Activated T-cell treated with anti-CD3 and anti-CD28 coated beads for 1 hour (primary cell): ENCODE measurements around the gene SLC1A2.
"Not testable (repeated sequence)": the region's sequence is repeated elsewhere in the genome, so short reads cannot be mapped to it uniquely, and the experiment has no call there.

Source experiments
- DNase-seq: peaks from one replicate; pipeline ENCODE4 v3.0.0-alpha.2; 2020; ENCODE audit warnings: low read depth

The SLC1A2 gene

DNA sequence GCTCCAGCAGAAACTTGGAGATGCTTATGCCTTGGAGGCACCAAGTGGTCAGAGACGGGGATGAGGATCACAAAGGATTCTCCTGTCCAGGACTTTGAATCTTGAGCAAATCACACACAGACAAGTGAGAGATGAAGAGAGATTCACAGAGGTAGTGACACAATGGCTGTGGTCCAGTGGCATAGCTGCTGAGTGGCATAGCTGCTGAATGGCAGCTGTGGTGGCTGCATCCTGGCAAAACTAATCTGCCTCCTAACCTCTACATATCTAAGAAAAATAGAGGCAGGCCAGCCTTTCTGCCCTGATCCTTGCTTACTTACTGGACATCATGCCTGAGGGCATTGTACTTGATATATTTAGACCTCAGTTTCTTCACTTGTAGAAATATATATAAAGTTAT lies 177.8 kb downstream of the SLC1A2 start:
- no peak for DNase-seq

DNA sequence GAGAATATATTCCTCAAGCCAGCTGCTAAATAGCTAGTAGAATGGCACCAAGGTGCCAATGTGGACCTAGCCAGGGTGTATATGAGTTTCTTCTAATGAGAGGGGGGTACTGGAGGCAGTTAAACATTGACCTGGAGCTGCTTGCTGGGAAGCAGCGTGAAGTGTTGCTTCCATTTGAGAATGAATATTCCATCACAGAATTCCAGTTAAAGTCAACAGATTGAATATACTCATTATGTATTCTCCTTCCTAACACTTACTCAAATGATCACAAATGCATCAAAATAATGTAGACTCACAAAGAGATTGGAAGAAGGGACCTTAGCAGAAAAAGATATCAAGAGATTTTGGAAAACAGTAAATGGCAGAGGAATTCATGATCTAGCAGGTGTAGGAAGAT lies 178.3 kb downstream of the SLC1A2 start:
- DNase-seq: no peak

GRCh38 chr11:35239471-35240075 lies 179.8 kb downstream of the SLC1A2 start:
- DNase-seq: no peak

DNA sequence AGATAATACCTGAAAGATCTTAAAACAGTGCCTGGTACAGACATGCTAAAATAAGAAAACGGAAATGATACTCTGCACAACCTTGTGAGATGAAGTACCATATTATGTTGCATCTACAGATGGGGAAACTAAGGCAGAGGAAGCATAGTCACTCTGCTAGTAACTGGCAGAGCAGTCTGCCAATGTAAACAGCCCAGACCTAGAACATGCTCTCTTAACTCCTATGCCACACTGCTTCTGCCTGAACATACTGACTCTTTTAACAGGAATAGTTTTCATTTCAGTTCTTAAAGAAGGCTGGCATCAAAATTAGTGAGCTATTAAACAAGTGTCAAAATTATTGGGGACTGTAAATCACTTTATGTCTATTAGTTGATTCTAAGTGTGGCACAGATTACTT lies 180.5 kb downstream of the SLC1A2 start:
- no peak for DNase-seq

GRCh38 chr11:35237860-35238715 lies 181.3 kb downstream of the SLC1A2 start:
- no peak for DNase-seq

GRCh38 chr11:35237351-35237750 lies 182.0 kb downstream of the SLC1A2 start:
- DNase-seq: no peak

GRCh38 chr11:35236667-35237003 lies 182.7 kb downstream of the SLC1A2 start:
- DNase-seq: no peak

DNA sequence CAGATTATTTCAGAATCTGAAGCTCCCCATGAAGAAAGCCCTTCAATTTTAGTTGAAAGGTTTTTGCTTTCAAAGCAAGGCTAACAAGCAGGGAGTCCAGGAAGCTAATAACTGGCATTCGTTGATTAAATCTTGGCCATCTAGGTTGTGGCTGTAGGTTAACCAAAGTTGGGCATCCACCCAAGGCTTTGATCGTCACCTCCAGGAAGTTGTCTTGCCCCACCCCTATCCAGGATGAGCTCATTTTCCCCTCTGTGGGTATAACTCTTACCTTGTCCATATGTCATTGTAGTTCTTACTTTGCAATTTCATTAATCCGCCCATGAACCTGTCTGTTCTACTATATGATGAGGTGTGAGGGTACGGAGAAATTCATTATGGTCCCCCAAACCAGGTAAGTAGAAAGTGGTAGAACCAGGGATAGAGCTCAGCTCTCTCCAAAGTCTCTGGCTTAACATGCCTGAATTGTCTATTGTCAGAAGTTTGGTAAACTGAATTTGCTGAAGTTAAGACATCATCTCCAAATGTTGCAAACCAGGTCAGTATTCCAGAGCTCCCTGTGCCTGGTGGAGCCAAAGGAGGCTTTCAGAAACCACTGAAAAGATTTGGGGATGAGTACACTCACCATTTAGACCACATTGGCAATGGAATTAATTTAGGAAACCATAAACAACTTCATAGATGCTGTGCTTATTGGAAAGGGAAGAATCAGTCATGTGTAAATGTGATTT lies 183.3 kb downstream of the SLC1A2 start:
- peak; percentile 42 for DNase-seq

GRCh38 chr11:35235498-35235897 lies 183.9 kb downstream of the SLC1A2 start:
- DNase-seq: no peak

GRCh38 chr11:35235157-35235468 lies 184.2 kb downstream of the SLC1A2 start:
- DNase-seq: no peak

DNA sequence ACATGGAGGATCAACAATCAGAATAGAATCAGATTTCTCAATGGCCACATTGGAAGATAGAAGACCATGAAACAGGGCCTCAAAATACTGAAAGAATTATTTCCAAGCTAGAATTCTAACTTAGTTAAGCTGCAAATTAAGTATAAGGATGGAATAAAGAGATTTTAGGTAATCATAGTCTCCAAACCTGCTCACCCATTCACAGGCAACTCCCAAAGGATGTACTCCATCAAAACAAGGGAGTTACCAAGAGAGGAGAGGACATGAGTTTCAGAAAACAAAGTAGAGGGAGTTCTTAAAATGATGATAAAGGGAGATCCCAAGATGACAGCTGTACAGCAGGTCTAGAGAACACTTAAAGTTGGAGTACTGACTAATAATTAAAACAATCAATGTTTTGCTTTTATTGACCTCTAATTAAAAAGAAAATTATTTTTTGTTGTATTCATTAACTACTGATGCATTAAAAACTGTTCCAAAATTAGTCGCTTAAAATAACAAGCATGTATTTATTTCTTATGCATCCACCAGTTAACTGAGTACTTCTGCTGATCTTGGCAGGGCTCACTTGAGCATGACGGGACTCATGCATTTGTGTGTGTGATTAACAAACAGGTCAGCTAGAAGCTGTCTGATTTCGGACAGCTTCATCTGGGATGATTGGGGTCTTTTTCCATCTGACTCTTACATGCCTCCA lies 184.8 kb downstream of the SLC1A2 start:
- DNase-seq: no peak

GRCh38 chr11:35233518-35233917 lies 185.8 kb downstream of the SLC1A2 start:
- no peak for DNase-seq

DNA sequence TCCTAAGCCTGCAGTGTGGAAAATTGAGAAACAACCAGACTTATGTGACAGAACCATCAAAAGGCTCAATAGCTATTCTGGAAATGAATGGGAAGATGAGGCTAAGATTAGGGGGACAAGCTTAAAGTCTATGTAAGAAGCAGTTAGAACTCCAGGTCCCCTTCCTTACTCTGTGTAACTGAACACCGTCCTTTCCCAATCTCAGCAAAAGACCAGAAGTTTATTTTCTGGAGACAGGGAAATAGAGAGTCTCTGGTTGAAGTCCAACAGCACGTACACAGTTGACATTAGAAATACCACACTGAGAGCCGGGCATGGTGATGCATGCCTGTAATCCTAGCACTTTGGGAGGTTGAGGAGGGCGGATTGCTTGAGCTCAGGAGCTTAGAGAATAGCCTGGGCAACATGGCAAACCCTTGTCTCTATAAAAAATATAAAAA lies 186.4 kb downstream of the SLC1A2 start:
- no peak for DNase-seq

DNA sequence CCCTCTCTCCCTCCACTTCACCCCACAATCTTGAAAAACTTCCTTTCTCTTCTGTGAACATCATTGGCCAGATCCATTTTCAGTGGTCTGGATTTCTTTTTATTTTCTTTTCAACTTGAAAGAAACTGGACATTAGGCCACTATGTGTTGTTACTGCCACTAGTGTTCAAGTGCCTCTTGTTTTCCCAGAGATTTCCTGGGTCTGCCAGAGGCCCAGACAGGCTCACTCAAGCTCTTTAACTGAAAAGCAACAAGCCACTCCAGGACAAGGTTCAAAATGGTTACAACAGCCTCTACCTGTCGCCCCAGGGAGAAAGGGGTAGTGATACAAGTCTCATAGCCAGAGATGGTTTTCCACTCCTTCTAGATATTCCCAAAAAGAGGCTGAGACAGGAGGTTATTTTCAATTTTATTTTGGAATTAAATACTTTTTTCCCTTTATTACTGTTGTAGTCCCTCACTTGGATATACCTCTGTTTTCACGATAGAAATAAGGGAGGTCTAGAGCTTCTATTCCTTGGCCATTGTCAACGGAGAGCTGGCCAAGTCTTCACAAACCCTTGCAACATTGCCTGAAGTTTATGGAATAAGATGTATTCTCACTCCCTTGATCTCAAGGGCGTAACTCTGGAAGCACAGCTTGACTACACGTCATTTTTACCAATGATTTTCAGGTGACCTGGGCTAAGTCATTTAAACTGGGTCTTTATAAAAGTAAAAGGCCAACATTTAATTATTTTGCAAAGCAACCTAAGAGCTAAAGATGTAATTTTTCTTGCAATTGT lies 188.1 kb downstream of the SLC1A2 start:
- no peak for DNase-seq

DNA sequence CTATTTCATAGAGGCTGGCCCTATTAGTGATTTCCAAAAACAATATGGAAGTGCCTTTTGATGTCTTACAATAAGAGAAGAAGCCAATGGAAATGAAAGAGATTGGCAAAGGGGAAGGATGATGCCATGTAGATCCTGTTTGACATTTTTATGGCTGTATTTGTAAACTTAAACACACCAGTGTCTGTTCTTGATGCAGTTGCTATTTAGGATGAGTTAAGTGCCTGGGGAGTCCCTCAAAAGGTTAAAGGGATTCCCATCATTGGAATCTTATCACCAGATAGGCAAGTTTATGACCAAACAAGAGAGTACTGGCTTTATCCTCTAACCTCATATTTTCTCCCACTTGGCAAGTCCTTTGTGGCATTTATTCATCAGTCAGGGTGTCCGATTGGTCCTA lies 189.0 kb downstream of the SLC1A2 start:
- no peak for DNase-seq

DNA sequence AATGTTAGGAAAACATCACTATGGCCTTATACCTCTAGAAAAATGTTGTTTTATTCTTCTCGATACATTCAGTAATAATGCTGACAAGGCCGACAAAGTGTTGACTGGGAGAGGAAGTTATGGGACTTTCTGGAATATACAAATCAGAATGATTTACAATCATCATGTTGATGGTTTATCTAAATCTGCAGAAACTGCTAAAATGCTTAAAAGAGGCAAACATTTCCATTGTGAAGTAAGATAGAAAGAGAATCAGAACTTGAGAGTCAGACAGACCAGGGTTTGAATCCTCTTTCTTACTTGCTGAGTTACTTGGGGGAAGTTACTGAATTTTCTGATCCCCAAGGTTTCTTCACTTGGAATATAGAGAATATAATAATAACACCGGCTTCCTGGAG lies 191.0 kb downstream of the SLC1A2 start:
- DNase-seq: no peak

GRCh38 chr11:35227576-35228327 lies 191.6 kb downstream of the SLC1A2 start:
- no peak for DNase-seq

DNA sequence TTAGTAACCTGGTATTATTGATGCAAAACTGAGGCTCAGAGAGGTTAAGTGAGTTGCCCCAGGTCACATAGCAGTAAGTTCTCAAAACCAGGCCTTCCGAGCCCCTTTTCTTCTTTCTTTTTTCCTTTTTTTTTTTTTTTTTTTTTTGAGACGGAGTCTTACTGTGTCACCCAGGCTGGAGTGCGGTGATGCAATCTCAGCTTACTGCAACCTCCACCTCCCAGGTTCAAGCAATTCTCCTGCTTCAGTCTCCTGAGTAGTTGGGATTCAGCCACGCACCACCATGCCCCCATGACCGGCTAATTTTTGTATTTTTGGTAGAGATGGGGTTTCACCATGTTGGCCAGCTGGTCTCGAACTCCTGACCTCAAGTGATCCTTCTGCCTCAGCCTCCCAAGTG lies 192.6 kb downstream of the SLC1A2 start:
- not testable (repeated sequence) for DNase-seq

DNA sequence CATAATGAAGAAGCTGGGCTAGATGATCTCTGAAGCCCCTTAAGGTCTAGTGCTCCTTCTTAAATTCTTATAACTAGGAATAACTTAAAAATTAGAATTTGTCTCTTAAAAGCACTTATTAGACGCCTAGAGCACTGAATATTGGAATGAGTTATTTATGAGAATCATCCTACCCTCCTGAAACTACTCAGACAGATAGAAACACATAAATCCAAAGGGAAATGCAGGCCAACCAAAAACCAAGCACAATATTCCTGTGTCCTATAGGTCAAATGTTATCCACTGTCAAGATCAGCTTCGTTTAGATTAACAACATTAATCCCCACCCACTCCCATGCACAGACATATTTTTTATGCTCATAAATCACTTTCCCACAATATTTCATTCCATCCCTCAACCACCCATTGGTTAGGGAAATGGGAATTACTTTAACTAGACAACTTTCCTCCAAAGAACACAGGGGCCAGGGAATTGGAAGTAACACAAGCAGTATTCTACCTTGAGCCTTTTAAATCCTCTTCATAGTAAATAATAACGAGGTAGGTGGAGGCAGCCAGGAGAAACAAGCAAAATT lies 193.3 kb downstream of the SLC1A2 start:
- no peak for DNase-seq

DNA sequence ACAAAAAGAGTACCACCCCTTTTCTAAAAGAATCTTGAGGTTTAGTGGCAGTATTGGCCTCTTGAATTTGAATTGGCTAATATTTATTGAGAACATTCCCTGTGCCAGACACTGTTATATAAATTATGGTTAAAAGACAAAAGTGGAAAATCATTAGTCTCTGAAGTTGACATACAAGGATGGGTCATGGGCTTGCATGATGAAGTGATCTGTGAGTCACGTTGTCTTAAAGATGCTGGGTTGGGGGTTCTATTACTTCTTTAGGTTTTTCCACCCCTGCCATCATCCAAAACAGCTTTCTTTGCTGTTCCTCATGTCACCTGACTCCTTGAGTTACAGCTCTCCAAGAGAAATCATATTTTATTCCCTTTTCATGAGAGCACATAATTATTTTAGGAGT lies 195.4 kb downstream of the SLC1A2 start:
- DNase-seq: no peak

DNA sequence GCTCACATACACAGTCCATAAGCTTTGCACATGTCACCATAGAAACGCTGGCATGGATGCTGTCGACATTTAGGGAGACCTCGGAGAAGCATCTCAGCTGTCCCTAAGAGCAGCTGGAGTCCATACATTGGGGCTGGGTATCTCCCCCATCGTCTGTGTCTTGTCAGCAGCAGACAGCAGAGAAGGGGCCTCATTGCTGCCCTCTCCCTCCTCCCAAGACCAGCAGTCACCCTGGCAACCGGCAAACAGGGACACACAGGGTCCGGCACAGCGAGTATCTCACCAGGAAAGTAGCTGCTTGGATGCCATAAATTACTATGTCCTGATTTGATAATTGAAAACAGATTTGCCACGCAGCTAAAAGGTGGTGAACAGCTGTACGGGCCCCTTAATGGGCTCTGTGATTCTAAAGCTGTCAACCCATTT lies 196.0 kb downstream of the SLC1A2 start:
- DNase-seq: no peak
